GM18951 (cell line): ENCODE results near the gene UQCRFS1.

ENCODE experiments used
- POLR2A ChIP-seq: IDR thresholded peaks from 4 replicates; pipeline ENCODE4 v1.6.1; 2011; ENCODE audit warnings: mild to moderate bottlenecking; ENCODE audit not compliant: insufficient read length, insufficient read depth; ENCODE audit errors: extremely low read depth
- in situ Hi-C: fragments of 300-500 bp; cut with MboI; formaldehyde crosslinking; loops from one replicate; pipeline ENCODE4 v1.12.0; 2022; ENCODE audit warnings: low sequenced_read_pairs, mixed read lengths, inconsistent platforms; ENCODE audit not compliant: unreplicated experiment

The UQCRFS1 gene

GRCh38 chr19:29155683-29156082, 57.3 kb downstream of the UQCRFS1 start:
- no peak for TF ChIP-seq POLR2A
- in situ Hi-C loops, result no loop called here
